Effector memory CD8-positive, alpha-beta T cell (primary cell): ENCODE results near the gene GJC2.
A peak's percentile ranks its signal among the peaks of the same experiment; 100 is the strongest.
"Not testable (repeated sequence)": the region's sequence is repeated elsewhere in the genome, so short reads cannot be mapped to it uniquely, and the experiment has no call there.

Source experiments
- ATAC-seq: fragments of 150-1000 bp; cut with Tn5 transposase; replicated peaks from 2 replicates; pipeline ENCODE4 v1.10.0; 2021; ENCODE audit warnings: mild to moderate bottlenecking, moderate library complexity
- DNase-seq, 3 experiments: peaks; one replicate each; pipeline ENCODE4 v3.0.0; 2021
- H3K27ac Mint-ChIP-seq, 2 donors: one replicate each; pipeline ENCODE4 v1.8.0; 2022; ENCODE audit warnings: mild to moderate bottlenecking in 2 of 2, mixed read lengths in 2 of 2, moderate library complexity in 2 of 2
- H3K27me3 Mint-ChIP-seq, 2 donors: one replicate each; pipeline ENCODE4 v1.8.0; 2022; ENCODE audit warnings: mixed read lengths in 2 of 2
- H3K36me3 Mint-ChIP-seq: one replicate; pipeline ENCODE4 v1.8.0; 2022; ENCODE audit warnings: mild to moderate bottlenecking, moderate library complexity, mixed read lengths; ENCODE audit not compliant: insufficient read depth
- H3K4me1 Mint-ChIP-seq, 2 donors: one replicate each; pipeline ENCODE4 v1.8.0; 2022; ENCODE audit warnings: low read depth in 2 of 2, mixed read lengths in 2 of 2
- H3K4me3 Mint-ChIP-seq, 2 donors: one replicate each; pipeline ENCODE4 v1.8.0; 2022; ENCODE audit warnings: mild to moderate bottlenecking in 2 of 2, mixed read lengths in 2 of 2, moderate library complexity in 2 of 2
- H3K9me3 Mint-ChIP-seq, 2 donors: one replicate each; pipeline ENCODE4 v1.8.0; 2022; ENCODE audit warnings: mixed read lengths in 2 of 2

The GJC2 gene

DNA sequence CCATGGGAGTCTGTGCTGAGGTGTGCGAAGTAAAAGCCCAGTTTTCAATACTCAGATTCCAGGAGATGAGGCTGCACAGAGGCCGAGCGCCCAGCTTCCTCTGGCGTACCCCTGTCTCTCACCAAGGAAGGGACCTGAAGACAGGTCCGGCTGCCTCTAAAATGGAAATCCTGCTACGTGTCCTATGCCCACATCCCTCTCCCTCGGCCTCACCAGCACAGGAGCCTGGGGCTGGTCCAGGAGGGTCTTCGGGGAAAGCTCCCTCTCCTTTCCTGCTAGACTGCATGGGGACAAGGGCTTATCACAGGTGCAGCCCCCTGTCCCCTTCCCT lies 41.0 kb upstream of the GJC2 start:
- Mint-ChIP-seq H3K27ac (peak overlapping the region; percentile 93 to 95), H3K9me3 (no peaks in the 10 kb centered on the region), H3K4me3 (peak overlapping the region; percentile 84 to 89), H3K36me3 (peaks cover 22% of the 10 kb centered on the region), H3K4me1 (peaks cover 13 to 15% of the 10 kb centered on the region in 2 donors), H3K27me3 (no peaks in the 10 kb centered on the region)
- ATAC-seq: no peak
- DNase-seq: no peak

DNA sequence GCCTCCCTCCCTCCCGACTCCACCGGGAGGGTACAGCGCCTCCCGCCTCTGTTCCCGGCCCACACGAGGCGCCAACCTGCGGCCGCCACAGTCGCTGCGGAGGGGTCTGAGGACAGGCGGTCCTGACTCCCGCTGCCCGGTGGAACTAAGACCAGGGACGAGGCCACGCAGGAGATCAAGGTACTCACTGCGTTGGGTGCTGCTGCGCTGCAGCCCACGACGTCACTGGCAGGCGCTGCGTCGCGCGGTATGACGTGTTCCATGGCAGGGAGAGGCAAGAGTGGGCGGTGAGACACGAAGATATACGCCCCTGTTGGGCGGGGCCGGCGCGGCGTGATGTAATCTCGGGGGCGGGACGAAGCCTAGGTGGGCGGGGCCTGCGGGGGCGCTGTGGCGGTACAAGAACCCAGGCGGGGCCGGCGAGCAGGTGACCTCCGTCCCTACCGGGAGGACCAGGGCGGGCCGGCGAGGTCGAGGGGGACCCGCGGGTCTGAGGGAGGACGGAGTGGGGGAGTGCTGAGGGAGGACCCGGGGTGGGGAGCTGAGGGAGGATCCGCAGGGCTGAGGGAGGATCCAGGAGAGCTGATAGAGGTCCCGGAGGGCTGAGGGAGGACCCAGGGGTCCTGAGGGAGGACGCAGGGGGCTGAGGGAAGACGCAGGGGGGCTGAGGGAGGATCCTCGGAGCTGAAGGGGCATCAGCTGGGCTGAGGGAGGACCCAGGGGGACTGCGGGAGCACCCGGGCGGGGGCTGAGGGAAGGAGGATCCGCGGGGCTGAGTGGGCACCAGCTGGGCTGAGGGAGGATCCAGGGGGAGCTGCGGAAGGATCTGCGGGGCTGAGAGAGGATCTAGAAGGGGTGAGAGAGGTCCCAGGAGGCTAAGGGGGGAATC lies 40.4 kb upstream of the GJC2 start, which contains the start of gene MRPL55:
Gene MRPL55 (minus strand): TSS at position 227 of the 889 bp plus-strand sequence. CDS start 1,039 bp downstream, outside the sequence.
- Mint-ChIP-seq H3K27ac (peak within 1 kb of the TSS; percentile 93 to 95), H3K4me3 (peak within 1 kb of the TSS; percentile 84 to 89), H3K9me3 (no peaks in the 10 kb centered on the region), H3K27me3 (no peaks in the 10 kb centered on the region), H3K4me1 (peaks cover 13% of the 10 kb centered on the region in 2 donors), H3K36me3 (peaks cover 21% of the 10 kb centered on the region)
- ATAC-seq (peak; percentile 95), DNase-seq (peak; percentile 98 to 100 (median 99))

DNA sequence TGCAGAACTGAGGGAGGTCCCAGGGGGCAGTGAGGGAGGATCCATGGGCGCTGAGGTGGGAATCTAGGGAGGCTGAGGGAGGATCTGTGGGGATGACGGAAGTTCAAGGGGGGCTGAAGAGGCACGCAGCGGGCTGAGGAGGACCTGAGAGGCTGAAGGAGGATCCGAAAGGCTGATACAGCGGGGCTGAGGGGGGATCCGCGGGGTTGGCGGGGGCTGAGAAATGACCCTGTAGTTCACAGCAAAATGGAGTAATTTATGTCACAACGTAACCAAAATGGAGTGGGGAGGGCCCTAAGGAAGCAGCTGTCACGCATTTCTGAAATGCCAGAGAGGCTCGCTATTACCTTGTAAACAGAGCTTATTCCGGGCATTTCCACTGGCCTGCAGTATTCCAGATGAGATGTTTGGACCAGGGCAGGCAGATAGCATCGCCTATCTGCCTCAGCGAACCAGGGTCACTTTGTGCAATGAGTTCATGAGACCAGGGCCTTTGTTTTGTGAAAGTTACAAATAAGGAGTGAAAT lies 39.7 kb upstream of the GJC2 start:
- H3K4me1 Mint-ChIP-seq: peaks cover 11 to 13% of the 10 kb centered on the region in 2 donors
- H3K9me3 Mint-ChIP-seq: no peaks in the 10 kb centered on the region
- peak overlapping the region; percentile 93 to 95 for H3K27ac Mint-ChIP-seq
- no peak for ATAC-seq
- peak overlapping the region; percentile 84 to 89 for H3K4me3 Mint-ChIP-seq
- no peaks in the 10 kb centered on the region for H3K27me3 Mint-ChIP-seq
- no peak for DNase-seq
- peaks cover 14% of the 10 kb centered on the region for H3K36me3 Mint-ChIP-seq

DNA sequence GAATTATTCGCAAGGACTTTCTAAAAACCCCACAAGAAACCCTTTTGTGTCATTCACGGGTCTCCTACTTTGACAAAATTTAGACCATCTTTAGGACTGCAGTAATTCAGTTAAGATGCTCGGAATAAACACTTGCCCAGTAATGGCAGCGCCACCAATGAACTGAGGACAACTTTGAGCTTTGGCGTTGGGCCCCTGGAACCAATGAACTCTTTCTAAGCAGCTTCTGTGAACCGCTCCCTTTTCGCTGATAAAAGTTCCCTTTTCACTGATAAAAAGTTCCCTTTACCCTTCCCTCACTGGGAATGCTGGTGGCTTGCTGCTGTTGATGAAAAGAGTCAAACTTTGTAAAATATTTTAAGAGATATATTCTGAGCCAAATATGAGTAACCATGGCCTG lies 39.2 kb upstream of the GJC2 start:
- peaks cover 11 to 13% of the 10 kb centered on the region in 2 donors for H3K4me1 Mint-ChIP-seq
- H3K27ac Mint-ChIP-seq: no peak overlapping the region
- H3K4me3 Mint-ChIP-seq: no peak overlapping the region

DNA sequence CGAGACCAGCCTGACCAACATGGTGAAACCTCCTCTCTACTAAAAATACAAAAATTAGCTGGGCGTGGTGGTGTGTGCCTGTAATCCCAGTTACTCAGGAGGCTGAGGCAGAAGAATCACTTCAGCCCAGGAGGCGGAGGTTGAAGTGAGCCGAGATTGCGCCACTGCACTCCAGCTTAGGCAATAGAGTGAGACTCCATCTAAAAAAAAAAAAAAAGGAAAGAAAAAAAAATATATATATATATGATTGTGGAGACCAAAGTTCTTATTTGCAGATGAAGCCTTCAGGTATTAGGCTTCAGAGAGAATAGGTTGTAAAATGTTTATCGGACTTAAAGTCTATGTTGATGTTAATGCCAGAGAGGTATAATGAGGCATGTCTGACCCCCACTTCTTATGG lies 38.4 kb upstream of the GJC2 start:
- Mint-ChIP-seq H3K4me1 (peaks cover 11 to 13% of the 10 kb centered on the region in 2 donors), H3K36me3 (peaks cover 12% of the 10 kb centered on the region)
- not testable (repeated sequence) for H3K4me3 Mint-ChIP-seq, ATAC-seq, H3K9me3 Mint-ChIP-seq, DNase-seq, H3K27ac Mint-ChIP-seq, H3K27me3 Mint-ChIP-seq

More for the DNA sequence above, 39.2 kb upstream of the GJC2 start:
- ATAC-seq: no peak
- no peaks in the 10 kb centered on the region for H3K27me3 Mint-ChIP-seq
- DNase-seq: no peak
- peaks cover 12% of the 10 kb centered on the region for H3K36me3 Mint-ChIP-seq
- H3K9me3 Mint-ChIP-seq: no peaks in the 10 kb centered on the region

DNA sequence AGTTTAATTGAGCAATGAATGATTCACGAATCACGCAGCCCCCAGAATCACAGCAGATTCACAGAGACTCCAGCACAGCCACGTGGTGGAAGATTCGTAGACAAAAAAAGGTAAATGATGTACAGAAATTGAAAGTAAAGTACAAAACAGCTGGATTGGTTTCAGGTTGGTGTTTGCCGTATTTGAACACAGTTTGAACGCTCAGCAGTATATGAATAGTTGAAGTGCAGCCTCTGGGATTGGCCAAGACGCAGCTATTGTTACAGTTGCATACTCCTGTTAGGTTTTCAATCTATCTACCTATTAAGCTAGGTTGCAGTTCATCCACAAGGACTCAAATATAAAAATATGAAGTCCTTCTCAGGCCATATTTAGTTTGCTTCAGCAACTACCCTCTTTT lies 37.6 kb upstream of the GJC2 start:
- Mint-ChIP-seq H3K4me3 (no peak overlapping the region), H3K27me3 (no peaks in the 10 kb centered on the region), H3K36me3 (peaks cover 8% of the 10 kb centered on the region), H3K27ac (no peak overlapping the region), H3K9me3 (no peaks in the 10 kb centered on the region), H3K4me1 (peaks cover 11 to 13% of the 10 kb centered on the region in 2 donors)
- DNase-seq (no peak), ATAC-seq (no peak)

DNA sequence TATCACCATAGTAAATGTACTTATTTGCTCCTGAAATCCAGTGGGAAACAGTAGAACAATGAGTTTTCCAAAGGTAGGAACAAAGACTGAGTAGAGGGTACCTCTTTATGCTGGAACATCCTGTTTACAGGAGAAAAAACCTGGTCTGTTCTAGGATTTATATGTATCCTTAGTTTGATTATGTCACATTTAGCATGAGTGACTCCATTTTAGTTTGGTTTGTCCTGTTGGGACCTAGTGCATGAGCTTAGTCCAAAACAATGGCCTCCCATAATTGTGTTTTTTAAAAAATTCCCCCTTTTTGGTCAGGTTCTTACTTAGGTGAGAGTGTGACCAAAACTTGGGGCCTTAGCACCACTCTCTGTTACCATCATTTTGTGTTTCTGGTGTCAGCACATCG lies 37.1 kb upstream of the GJC2 start:
- no peak for DNase-seq
- H3K27ac Mint-ChIP-seq: no peak overlapping the region
- H3K4me3 Mint-ChIP-seq: no peak overlapping the region
- no peaks in the 10 kb centered on the region for H3K9me3 Mint-ChIP-seq
- ATAC-seq: no peak
- peaks cover 8% of the 10 kb centered on the region for H3K36me3 Mint-ChIP-seq
- no peaks in the 10 kb centered on the region for H3K27me3 Mint-ChIP-seq
- H3K4me1 Mint-ChIP-seq: peaks cover 11 to 13% of the 10 kb centered on the region in 2 donors

DNA sequence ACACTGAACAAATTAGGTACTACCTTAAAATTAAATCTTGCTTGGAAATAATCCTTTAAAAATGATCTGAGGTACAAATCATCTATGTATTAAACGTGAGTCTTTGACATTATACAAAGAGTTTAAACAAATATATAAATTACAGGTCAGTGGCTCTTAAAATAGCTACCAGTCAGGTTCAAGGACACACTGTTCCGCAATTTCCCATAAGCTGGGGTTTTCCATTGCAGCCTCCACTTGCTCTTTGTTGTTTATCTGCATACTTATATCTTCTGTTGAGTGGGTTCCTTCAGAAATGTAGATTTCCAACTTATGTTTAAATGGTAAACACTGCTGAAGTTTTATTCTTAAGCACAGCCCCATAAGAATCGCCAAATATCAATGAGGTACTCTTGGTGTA lies 34.9 kb upstream of the GJC2 start:
- no peak for ATAC-seq
- H3K9me3 Mint-ChIP-seq: no peaks in the 10 kb centered on the region
- H3K4me3 Mint-ChIP-seq: no peak overlapping the region
- H3K4me1 Mint-ChIP-seq: peaks cover 3 to 4% of the 10 kb centered on the region in 2 donors
- H3K36me3 Mint-ChIP-seq: no peaks in the 10 kb centered on the region
- no peak for DNase-seq
- no peak overlapping the region for H3K27ac Mint-ChIP-seq
- no peaks in the 10 kb centered on the region for H3K27me3 Mint-ChIP-seq

DNA sequence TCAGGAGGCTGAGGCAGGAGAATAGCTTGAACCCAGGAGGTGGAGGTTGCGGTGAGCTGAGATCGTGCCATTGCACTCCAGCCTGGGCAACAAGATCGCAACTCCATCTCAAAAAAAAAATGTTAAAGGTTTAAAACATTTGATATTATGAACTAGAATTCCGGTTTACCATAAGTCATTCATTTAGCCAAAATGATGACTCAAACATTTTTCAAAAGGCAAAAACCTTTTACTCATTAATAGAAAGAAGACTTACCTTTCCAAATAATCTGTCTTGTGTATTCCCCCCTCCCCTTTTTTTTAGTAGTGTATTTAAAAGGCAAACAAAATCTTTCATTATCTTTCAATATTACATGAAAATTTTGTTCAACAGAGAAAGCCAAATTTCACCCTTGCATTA lies 32.4 kb upstream of the GJC2 start:
- no peak overlapping the region for H3K4me3 Mint-ChIP-seq
- H3K27me3 Mint-ChIP-seq: peaks cover 0 to 5% of the 10 kb centered on the region in 2 donors

DNA sequence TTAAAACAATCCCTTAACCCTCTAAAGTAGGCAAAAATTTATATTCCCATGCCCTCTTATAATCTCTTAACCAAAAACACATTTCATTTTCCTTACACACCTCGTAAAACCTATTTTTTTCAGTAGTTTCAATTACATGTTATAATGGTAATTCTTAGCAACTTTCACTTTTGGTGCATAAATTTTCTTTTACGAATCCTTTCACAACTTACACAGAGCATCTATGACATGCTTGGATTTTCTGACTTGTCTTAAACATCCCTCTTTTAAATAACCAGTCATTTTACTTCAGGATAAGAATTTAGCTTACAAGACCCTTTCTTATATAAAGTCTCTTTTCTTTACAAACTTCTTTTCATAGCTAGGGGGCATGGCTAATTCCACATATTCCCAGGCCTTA lies 31.7 kb upstream of the GJC2 start:
- H3K4me1 Mint-ChIP-seq: no peaks in the 10 kb centered on the region

More for the DNA sequence above, 32.4 kb upstream of the GJC2 start:
- no peak for DNase-seq
- Mint-ChIP-seq H3K27ac (no peak overlapping the region), H3K36me3 (no peaks in the 10 kb centered on the region), H3K4me1 (no peaks in the 10 kb centered on the region), H3K9me3 (no peaks in the 10 kb centered on the region)
- ATAC-seq: no peak

DNA sequence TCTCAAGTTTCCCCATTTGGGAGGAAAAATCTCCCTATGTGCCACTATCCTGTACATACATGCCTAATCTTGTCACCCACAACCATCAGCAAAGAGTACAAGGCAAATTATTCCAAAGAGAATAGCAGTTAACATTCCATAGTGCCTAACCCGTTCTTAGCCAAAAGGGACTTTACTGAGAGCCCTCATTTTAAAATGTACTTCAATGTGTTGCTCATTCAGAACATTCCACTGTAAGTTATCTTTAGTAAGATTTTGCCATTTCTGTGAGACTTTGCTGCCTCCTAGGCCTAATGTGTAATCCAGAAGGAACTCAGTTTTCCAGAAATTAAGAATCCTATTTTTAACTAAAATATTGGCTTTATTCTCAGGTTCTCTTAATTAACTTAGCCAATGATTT lies 29.4 kb upstream of the GJC2 start:
- no peak overlapping the region for H3K27ac Mint-ChIP-seq
- no peak for DNase-seq
- no peak overlapping the region for H3K4me3 Mint-ChIP-seq
- ATAC-seq: no peak
- H3K27me3 Mint-ChIP-seq: peaks cover 17% of the 10 kb centered on the region in 2 donors
- H3K9me3 Mint-ChIP-seq: no peaks in the 10 kb centered on the region
- H3K4me1 Mint-ChIP-seq: no peaks in the 10 kb centered on the region
- H3K36me3 Mint-ChIP-seq: no peaks in the 10 kb centered on the region

More for the DNA sequence above, 31.7 kb upstream of the GJC2 start:
- ATAC-seq (no peak), DNase-seq (no peak)
- Mint-ChIP-seq H3K27ac (no peak overlapping the region), H3K4me3 (no peak overlapping the region), H3K36me3 (no peaks in the 10 kb centered on the region), H3K27me3 (peaks cover 0 to 9% of the 10 kb centered on the region in 2 donors), H3K9me3 (no peaks in the 10 kb centered on the region)

DNA sequence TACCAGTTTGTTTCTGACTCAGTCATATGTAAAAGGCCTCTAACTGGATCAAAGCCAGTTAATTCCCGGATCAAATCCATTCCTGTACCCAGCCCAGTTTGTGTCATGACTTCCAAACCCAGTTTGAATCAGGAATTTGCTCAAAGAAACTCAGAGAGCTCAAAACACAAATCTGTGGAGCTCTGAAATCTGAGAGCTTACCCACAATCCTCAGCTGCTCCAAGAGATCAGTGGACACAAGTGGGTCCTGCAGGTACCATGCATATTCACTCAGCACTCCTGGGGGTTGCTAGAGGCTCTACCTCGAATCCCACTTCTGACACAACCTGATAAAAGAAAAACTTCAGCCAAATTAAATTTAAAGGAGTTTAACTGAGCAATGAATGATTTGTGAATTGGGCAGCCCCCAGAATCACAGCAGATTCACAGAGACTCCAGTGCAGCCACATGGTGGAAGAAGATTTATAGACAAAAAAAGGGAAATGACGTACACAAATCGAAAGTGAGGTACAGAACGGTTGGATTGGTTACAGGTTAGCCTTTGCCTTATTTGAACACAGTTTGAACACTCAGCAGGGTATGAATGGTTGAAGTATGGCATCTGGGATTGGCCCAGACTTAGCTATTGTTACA lies 28.8 kb upstream of the GJC2 start:
- no peaks in the 10 kb centered on the region for H3K36me3 Mint-ChIP-seq
- no peak overlapping the region for H3K4me3 Mint-ChIP-seq
- H3K9me3 Mint-ChIP-seq: no peaks in the 10 kb centered on the region
- no peak for DNase-seq
- peak; percentile 21 for ATAC-seq
- H3K27ac Mint-ChIP-seq: no peak overlapping the region
- H3K27me3 Mint-ChIP-seq: peaks cover 17% of the 10 kb centered on the region in 2 donors
- H3K4me1 Mint-ChIP-seq: no peaks in the 10 kb centered on the region

DNA sequence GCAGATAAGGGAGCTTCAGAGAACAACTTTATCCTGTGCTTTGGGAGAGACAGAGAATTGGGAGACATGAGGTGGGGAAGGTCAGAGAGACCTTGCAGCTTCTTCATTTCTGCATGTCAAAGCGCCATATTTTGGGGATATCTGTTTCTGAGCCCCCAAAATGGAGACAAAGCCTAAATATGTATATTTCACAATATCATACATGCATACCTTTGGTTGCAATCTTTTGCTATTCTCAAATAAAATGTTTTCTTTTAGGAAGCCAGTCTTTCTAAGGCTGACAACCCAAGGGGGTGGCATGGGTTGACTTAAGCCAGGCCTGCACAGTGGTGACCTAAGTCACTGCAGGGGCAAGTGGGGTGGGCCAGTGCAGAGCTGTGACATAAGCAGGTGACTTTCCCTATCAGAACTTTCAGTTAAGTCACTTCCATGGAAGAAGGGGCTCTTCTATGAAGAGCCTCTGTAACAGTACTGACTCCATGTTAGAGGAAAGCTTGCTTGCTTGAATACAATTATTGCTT lies 26.7 kb upstream of the GJC2 start:
- no peaks in the 10 kb centered on the region for H3K9me3 Mint-ChIP-seq
- DNase-seq (no peak), ATAC-seq (no peak)
- no peaks in the 10 kb centered on the region for H3K36me3 Mint-ChIP-seq
- no peak overlapping the region for H3K27ac Mint-ChIP-seq
- H3K27me3 Mint-ChIP-seq: peaks cover 27 to 29% of the 10 kb centered on the region in 2 donors
- no peak overlapping the region for H3K4me3 Mint-ChIP-seq
- no peaks in the 10 kb centered on the region for H3K4me1 Mint-ChIP-seq
